Measurements from ENCODE around the gene MAPK14. TPM values are rescaled to one million over a fixed set of nuclear protein-coding genes. Genes with fewer than 3 reads are reported as not detected.
A peak's percentile ranks its signal among the peaks of the same experiment; 100 is the strongest.

Gene MAPK14
- total and polyA plus RNA-seq, 9 of the 15 experiments (the other 6 are each of a cell fraction or from before 2014, with no cell fraction given) = 8.8 to 62.7 (median 35.5) TPM

GRCh38 chr6:36098920-36099647, 71.5 kb downstream of the MAPK14 start (continued):
- TF ChIP-seq E4F1 (CRISPR knock-in tag; IDR thresholded peaks at IDR 0.05; ENCODE audit: borderline replicate concordance) (no peak), TCF7L2 (IDR thresholded peaks at IDR 0.05; ENCODE audit: low read depth, low read length) (no peak), MNT (conservative IDR thresholded peaks at IDR 0.05) (peak; percentile 79 to 85), ZBTB40 (IDR thresholded peaks at IDR 0.05) (peak; percentile 30; the same call in 1 of the 2 replicates), ZBTB40 (CRISPR knock-in tag; IDR thresholded peaks at IDR 0.05) (no peak), MLLT1 (IDR thresholded peaks at IDR 0.05) (no peak), ZNF76 (CRISPR knock-in tag; IDR thresholded peaks at IDR 0.05; ENCODE audit: borderline replicate concordance) (no peak), MEF2D (tag; conservative IDR thresholded peaks at IDR 0.05; ENCODE audit: low read depth) (no peak), POLR3G (IDR thresholded peaks at IDR 0.05; ENCODE audit: extremely low read depth, insufficient read length, insufficient replicate concordance) (no peak), ZNF263 (CRISPR knock-in tag; IDR thresholded peaks at IDR 0.05; ENCODE audit: borderline replicate concordance) (no peak), DACH1 (IDR thresholded peaks at IDR 0.05; ENCODE audit: partially characterized antibody) (peak; percentile 83), EGR1 (conservative IDR thresholded peaks at IDR 0.05) (no peak)
